Right lobe of liver (tissue), 6 donors: ENCODE measurements around the gene ERBIN. TPM values are rescaled to one million over a fixed set of nuclear protein-coding genes. Genes with fewer than 3 reads are reported as not detected.
"Not testable (repeated sequence)": the region's sequence is repeated elsewhere in the genome, so short reads cannot be mapped to it uniquely, and the experiment has no call there.

Experiments
- ATAC-seq, 4 donors: fragments of 200-7000 bp; cut with Tn5 transposase; one replicate each; pipeline ENCODE4 v1.9.1; 2020; ENCODE audit warnings: mild to moderate bottlenecking in 4 of 4, moderate library complexity in 4 of 4
- DNase-seq, 3 donors: peaks; one replicate each; pipeline ENCODE4 v3.0.0-alpha.2; 2020
- H3K27ac ChIP-seq, 3 donors: fragments of 200-600 bp; one replicate each; pipeline ENCODE4 v1.8.0; 2022
- H3K27me3 ChIP-seq, 2 donors: fragments of 200-600 bp; one replicate each; pipeline ENCODE4 v1.8.0; 2022
- H3K36me3 ChIP-seq, 4 donors: fragments of 200-600 bp; sonication (generic) in 1 of 4; one replicate each; pipeline versions ENCODE4 v1.5.1 to v1.8.0; 2017 to 2022; ENCODE audit warnings: control low read depth in 1 of 4
- H3K4me1 ChIP-seq, 4 donors: fragments of 200-600 bp; sonication (generic) in 1 of 4; one replicate each; pipeline versions ENCODE4 v1.5.1 to v1.8.0; 2017 to 2022; ENCODE audit warnings: control low read depth in 1 of 4
- H3K4me3 ChIP-seq, 3 donors: fragments of 200-600 bp; one replicate each; pipeline ENCODE4 v1.8.0; 2022
- H3K9me3 ChIP-seq, 4 donors: fragments of 200-600 bp; sonication (generic) in 1 of 4; one replicate each; pipeline versions ENCODE4 v1.5.1 to v1.8.0; 2017 to 2022; ENCODE audit warnings: control low read depth in 1 of 4
- CTCF ChIP-seq, 4 donors: fragments of 200-600 bp in 3 of 4; fragments of 450-650 bp in 1 of 4; IDR thresholded peaks; one replicate each; pipeline versions ENCODE4 v1.5.1 to v1.8.0; 2016 to 2022; ENCODE audit warnings: antibody characterized with exemption in 4 of 4, mild to moderate bottlenecking in 2 of 4
- POLR2A ChIP-seq: fragments of 450-650 bp; IDR thresholded peaks from one replicate; pipeline ENCODE4 v1.6.1; 2017; ENCODE audit warnings: antibody characterized with exemption, mild to moderate bottlenecking
- WGBS: methylation state at CpG from one replicate; pipeline ENCODE4 v1.1.6; 2018; ENCODE audit warnings: low coverage, low lambda C conversion rate; ENCODE audit not compliant: insufficient coverage; ENCODE audit errors: missing lambda C conversion rate; 5-methylcytosine and 5-hydroxymethylcytosine counted together
- intact Hi-C, 2 donors: fragments of 100-400 bp; cut with DNase I; formaldehyde crosslinking; loops; one replicate each; pipeline versions ENCODE4 v1.11.2 to v1.14.1; 2022
- total RNA-seq, 6 experiments: library from RNA; depleted of rRNA in 2 of 6; stranded (reverse); fragments of >200 nt in 2 of 6; fragmentation: NEBNext Ultra II Directional in 3 of 6; extraction: Animal tissue kit (Norgen Biotek cat#: 25700) in 3 of 6; gene quantifications; one replicate each; pipeline versions ENCODE4 v1.1.0 to v1.2.4, GENCODE V29; 2016 to 2023
- donor health status: DM: no; HTN: yes; CAD: no.
- donor health status: DM: no; HTN: no; CAD: no.
- donor health status: DM: no; HTN: no; CAD: no.
- donor health status: DM: no; HTN: yes; CAD: no.
- donor health status: DM: no; HTN: yes; CAD: no.

ERBIN gene
- total RNA-seq, 6 experiments from 2014 or later: 31.0 to 45.3 (median 32.8) TPM

- DNase-seq (no peak), ATAC-seq (peak in 3 of 4 donors; percentile 49 to 65 (median 65))
- Histone ChIP-seq H3K27ac (no peak overlapping the region), H3K27me3 (no peaks in the 10 kb centered on the region), H3K4me1 (peaks cover 0 to 9% (median 0%) of the 10 kb centered on the region in 4 donors), H3K9me3 (no peaks in the 10 kb centered on the region), H3K36me3 (no peaks in the 10 kb centered on the region), H3K4me3 (no peak overlapping the region)
- TF ChIP-seq POLR2A (no peak), CTCF (IDR thresholded peaks at IDR 0.05) (no peak)
- 41% methylated on average over 3 of the region's 3 CpGs for WGBS
- intact Hi-C loops: no loop called here
Observed at GRCh38 chr5:65914641-65915196, 11.7 kb upstream of the ERBIN start.

- H3K27me3 ChIP-seq, DNase-seq, H3K4me1 ChIP-seq, intact Hi-C loops, H3K36me3 ChIP-seq, H3K27ac ChIP-seq, ATAC-seq, H3K9me3 ChIP-seq, H3K4me3 ChIP-seq: not testable (repeated sequence)
- WGBS: 92% methylated on average over 5 of the region's 6 CpGs
Observed at GRCh38 chr5:65915661-65916060, 10.7 kb upstream of the ERBIN start.

GRCh38 chr5:65916066-65916465 lies 10.3 kb upstream of the ERBIN start:
- intact Hi-C loops: no loop called here
- no peak overlapping the region for H3K4me3 ChIP-seq
- H3K4me1 ChIP-seq: peaks cover 0 to 9% (median 0%) of the 10 kb centered on the region in 4 donors
- ATAC-seq (no peak), DNase-seq (no peak)
- no peak overlapping the region for H3K27ac ChIP-seq
- no peaks in the 10 kb centered on the region for H3K9me3 ChIP-seq
- 72% methylated on average over 3 of the region's 3 CpGs for WGBS
- no peak for TF ChIP-seq POLR2A
- TF ChIP-seq CTCF (IDR thresholded peaks at IDR 0.05): no peak
- H3K36me3 ChIP-seq: no peaks in the 10 kb centered on the region
- no peaks in the 10 kb centered on the region for H3K27me3 ChIP-seq

GRCh38 chr5:65916636-65917035 lies 9.7 kb upstream of the ERBIN start:
- 21% methylated on average over 1 of the region's 1 CpG for WGBS
- Histone ChIP-seq H3K4me3 (no peak overlapping the region), H3K4me1 (peaks cover 0 to 9% (median 0%) of the 10 kb centered on the region in 4 donors), H3K36me3 (no peaks in the 10 kb centered on the region), H3K9me3 (no peaks in the 10 kb centered on the region), H3K27ac (no peak overlapping the region), H3K27me3 (no peaks in the 10 kb centered on the region)
- no peak for TF ChIP-seq POLR2A
- TF ChIP-seq CTCF (IDR thresholded peaks at IDR 0.05): no peak
- DNase-seq: no peak
- ATAC-seq: peak in 2 of 4 donors; percentile 27 to 36
- intact Hi-C loops: no loop called here

GRCh38 chr5:65919773-65920172 lies 6.6 kb upstream of the ERBIN start:
- intact Hi-C loops: no loop called here
- Histone ChIP-seq H3K27me3 (no peaks in the 10 kb centered on the region), H3K27ac (no peak overlapping the region), H3K36me3 (no peaks in the 10 kb centered on the region), H3K4me3 (no peak overlapping the region), H3K4me1 (peaks cover 0 to 8% (median 3%) of the 10 kb centered on the region in 4 donors), H3K9me3 (no peaks in the 10 kb centered on the region)
- ATAC-seq (no peak), DNase-seq (no peak)
- TF ChIP-seq CTCF (IDR thresholded peaks at IDR 0.05) (no peak), POLR2A (no peak)
